PC-3 (cell line): ENCODE results near the gene MAMDC4. TPM values are rescaled to one million over a fixed set of nuclear protein-coding genes. Genes with fewer than 3 reads are reported as not detected.

Experiments used
- ATAC-seq: fragments of 200-7000 bp; cut with Tn5 transposase; 2 replicates; pipeline ENCODE4 v1.9.1; 2020; ENCODE audit warnings: mild to moderate bottlenecking, moderate library complexity
- BruUV-seq: library from RNA; stranded (reverse); fragments of 400-500 nt; replicated peaks from 2 replicates; lab custom pipeline; 2021; lab: Mats Ljungman, UMichigan
- CTCF ChIA-PET: fragments of 300-600 bp; sonication (Branson Sonifier 250); formaldehyde crosslinking; loops from one replicate; lab custom pipeline; 2022; ENCODE audit warnings: antibody characterized with exemption; lab: Charles Lee
- POLR2A ChIA-PET: fragments of 300-600 bp; sonication (Branson Sonifier 250); formaldehyde crosslinking; loops from one replicate; lab custom pipeline; 2022; ENCODE audit warnings: antibody characterized with exemption; ENCODE audit not compliant: unreplicated experiment; lab: Charles Lee
- DNase-seq: peaks from one replicate; pipeline ENCODE4 v3.0.0-alpha.2; 2015
- H2AFZ ChIP-seq: fragments of 300-600 bp; sonication (generic); 2 replicates; pipeline ENCODE4 v1.6.0; 2016; ENCODE audit warnings: antibody characterized with exemption, low read length
- H3F3A ChIP-seq: fragments of 300-600 bp; sonication (generic); one replicate; pipeline ENCODE4 v1.6.0; 2017; ENCODE audit warnings: antibody characterized with exemption, low read length, control low read depth, mild to moderate bottlenecking; ENCODE audit not compliant: unreplicated experiment
- H3K27ac ChIP-seq: fragments of 300-600 bp; sonication (generic); 2 replicates; pipeline ENCODE4 v1.5.1; 2016; ENCODE audit warnings: mild to moderate bottlenecking, low read length
- H3K27me3 ChIP-seq: fragments of 300-600 bp; sonication (generic); 2 replicates; pipeline ENCODE4 v1.6.1; 2016; ENCODE audit warnings: low read length, mixed read lengths
- H3K36me3 ChIP-seq: fragments of 300-600 bp; sonication (generic); 2 replicates; pipeline ENCODE4 v1.6.1; 2016; ENCODE audit warnings: low read depth, mixed run types, low read length, mixed read lengths
- H3K4me1 ChIP-seq: fragments of 300-600 bp; sonication (generic); 2 replicates; pipeline ENCODE4 v1.5.1; 2016; ENCODE audit warnings: low read length; ENCODE audit not compliant: insufficient read depth
- H3K4me2 ChIP-seq: fragments of 300-600 bp; sonication (generic); 2 replicates; pipeline ENCODE4 v1.6.0; 2016; ENCODE audit warnings: low read length
- H3K4me3 ChIP-seq: fragments of 300-600 bp; sonication (generic); 2 replicates; pipeline ENCODE4 v1.5.1; 2016; ENCODE audit warnings: mild to moderate bottlenecking, low read length, mixed read lengths
- H3K79me2 ChIP-seq: fragments of 300-600 bp; sonication (generic); 2 replicates; pipeline ENCODE4 v1.6.1; 2017; ENCODE audit warnings: low read length, mixed read lengths
- H3K9ac ChIP-seq: fragments of 300-600 bp; sonication (generic); 2 replicates; pipeline ENCODE4 v1.6.0; 2016; ENCODE audit warnings: mild to moderate bottlenecking, low read length
- H3K9me2 ChIP-seq: fragments of 300-600 bp; sonication (generic); replicated peaks from 2 replicates; pipeline ENCODE4 v1.6.1; 2016; ENCODE audit warnings: mixed run types, low read length, mixed read lengths
- H3K9me3 ChIP-seq: fragments of 300-600 bp; sonication (generic); 2 replicates; pipeline ENCODE4 v1.6.1; 2016; ENCODE audit warnings: low read length, mixed read lengths
- H4K20me1 ChIP-seq: fragments of 300-600 bp; sonication (generic); 2 replicates; pipeline ENCODE4 v1.6.1; 2016; ENCODE audit warnings: low read length, mixed read lengths
- EZH2 ChIP-seq: fragments of 300-600 bp; sonication (generic); IDR thresholded peaks from one replicate; pipeline ENCODE4 v1.6.1; 2017; ENCODE audit warnings: antibody characterized with exemption, mild to moderate bottlenecking, low read length; ENCODE audit not compliant: unreplicated experiment
- EZH2phosphoT487 ChIP-seq: fragments of 300-600 bp; sonication (generic); IDR thresholded peaks from 2 replicates; pipeline ENCODE4 v1.6.1; 2018; ENCODE audit warnings: mild to moderate bottlenecking, antibody characterized with exemption, low read length, borderline replicate concordance
- intact Hi-C: fragments of 100-400 bp; cut with micrococcal nuclease; formaldehyde crosslinking; loops from 2 replicates; pipeline ENCODE4 v1.9.0; 2023
- total RNA-seq: library from RNA; depleted of rRNA; stranded (reverse); fragments of >200 nt; gene quantifications from 2 replicates; pipeline ENCODE4 v1.2.3, GENCODE V29; 2014
- TF ChIP-seq, protein P1 (sequence below): fragments of 300-600 bp; sonication (generic); conservative IDR thresholded peaks from 2 replicates; pipeline ENCODE4 v1.5.1; 2017; ENCODE audit warnings: antibody characterized with exemption, low read depth, mild to moderate bottlenecking, low read length

Gene MAMDC4
- total RNA-seq, 1 experiment from 2014 or later: 3.0 TPM

DNA sequence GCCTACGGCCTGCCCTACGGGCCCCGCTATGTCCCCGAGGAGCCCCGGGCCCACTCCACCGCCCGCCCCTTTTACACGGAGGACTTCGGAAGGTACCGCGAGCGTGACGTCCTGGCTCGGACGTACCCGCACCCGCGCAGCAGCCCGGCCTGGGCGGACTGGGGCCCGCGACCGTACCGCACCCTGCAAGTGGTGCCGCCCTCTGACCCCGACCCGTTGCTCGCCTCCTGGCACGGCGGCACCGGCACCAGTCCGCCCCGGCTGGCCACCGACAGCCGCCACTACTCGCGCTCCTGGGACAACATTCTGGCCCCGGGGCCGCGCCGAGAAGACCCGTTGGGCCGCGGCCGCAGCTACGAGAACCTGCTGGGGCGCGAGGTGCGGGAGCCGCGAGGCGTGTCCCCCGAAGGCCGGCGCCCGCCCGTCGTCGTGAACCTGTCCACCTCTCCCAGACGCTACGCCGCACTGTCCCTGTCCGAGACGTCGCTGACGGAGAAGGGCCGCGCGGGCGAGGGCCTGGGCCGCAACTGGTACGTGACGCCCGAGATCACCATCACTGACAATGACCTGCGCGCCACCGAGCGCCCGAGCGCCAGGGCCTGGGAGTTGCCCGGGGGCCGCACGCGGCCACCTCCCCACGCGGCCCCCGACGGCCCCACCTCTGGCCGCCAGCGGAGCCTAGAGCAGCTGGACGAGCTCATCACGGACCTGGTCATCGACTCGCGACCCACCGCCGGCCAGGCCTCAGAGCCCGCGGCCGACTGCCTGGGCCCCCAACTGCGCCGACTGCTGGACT, 6.5 kb upstream of the MAMDC4 start:
- ChIA-PET POLR2A (no interaction called here), CTCF (no interaction called here)
- H4K20me1 ChIP-seq: no peaks in the 10 kb centered on the region
- no peak for TF ChIP-seq EZH2phosphoT487
- TF ChIP-seq, protein P1, sequence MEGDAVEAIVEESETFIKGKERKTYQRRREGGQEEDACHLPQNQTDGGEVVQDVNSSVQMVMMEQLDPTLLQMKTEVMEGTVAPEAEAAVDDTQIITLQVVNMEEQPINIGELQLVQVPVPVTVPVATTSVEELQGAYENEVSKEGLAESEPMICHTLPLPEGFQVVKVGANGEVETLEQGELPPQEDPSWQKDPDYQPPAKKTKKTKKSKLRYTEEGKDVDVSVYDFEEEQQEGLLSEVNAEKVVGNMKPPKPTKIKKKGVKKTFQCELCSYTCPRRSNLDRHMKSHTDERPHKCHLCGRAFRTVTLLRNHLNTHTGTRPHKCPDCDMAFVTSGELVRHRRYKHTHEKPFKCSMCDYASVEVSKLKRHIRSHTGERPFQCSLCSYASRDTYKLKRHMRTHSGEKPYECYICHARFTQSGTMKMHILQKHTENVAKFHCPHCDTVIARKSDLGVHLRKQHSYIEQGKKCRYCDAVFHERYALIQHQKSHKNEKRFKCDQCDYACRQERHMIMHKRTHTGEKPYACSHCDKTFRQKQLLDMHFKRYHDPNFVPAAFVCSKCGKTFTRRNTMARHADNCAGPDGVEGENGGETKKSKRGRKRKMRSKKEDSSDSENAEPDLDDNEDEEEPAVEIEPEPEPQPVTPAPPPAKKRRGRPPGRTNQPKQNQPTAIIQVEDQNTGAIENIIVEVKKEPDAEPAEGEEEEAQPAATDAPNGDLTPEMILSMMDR: no peak
- no peaks in the 10 kb centered on the region for H3K79me2 ChIP-seq
- H3K27ac ChIP-seq: no peak overlapping the region
- no TSS peak for BruUV-seq
- H3K9me2 ChIP-seq: no peaks in the 10 kb centered on the region
- intact Hi-C loops: loop anchor here (10.0 kb wide), 1 partner anchor 149 kb away; the partner anchor contains the start of genes CLIC3 and PAXX
- H3K4me1 ChIP-seq: peaks cover 18% of the 10 kb centered on the region
- no peak overlapping the region for H2AFZ ChIP-seq
- no peaks in the 10 kb centered on the region for H3K36me3 ChIP-seq
- H3K27me3 ChIP-seq: no peaks in the 10 kb centered on the region
- no peak overlapping the region for H3K9ac ChIP-seq
- H3F3A ChIP-seq: no peaks in the 10 kb centered on the region
- H3K9me3 ChIP-seq: no peaks in the 10 kb centered on the region
- ATAC-seq (no peak), DNase-seq (no peak)
- no peak overlapping the region for H3K4me3 ChIP-seq
- no peak overlapping the region for H3K4me2 ChIP-seq

DNA sequence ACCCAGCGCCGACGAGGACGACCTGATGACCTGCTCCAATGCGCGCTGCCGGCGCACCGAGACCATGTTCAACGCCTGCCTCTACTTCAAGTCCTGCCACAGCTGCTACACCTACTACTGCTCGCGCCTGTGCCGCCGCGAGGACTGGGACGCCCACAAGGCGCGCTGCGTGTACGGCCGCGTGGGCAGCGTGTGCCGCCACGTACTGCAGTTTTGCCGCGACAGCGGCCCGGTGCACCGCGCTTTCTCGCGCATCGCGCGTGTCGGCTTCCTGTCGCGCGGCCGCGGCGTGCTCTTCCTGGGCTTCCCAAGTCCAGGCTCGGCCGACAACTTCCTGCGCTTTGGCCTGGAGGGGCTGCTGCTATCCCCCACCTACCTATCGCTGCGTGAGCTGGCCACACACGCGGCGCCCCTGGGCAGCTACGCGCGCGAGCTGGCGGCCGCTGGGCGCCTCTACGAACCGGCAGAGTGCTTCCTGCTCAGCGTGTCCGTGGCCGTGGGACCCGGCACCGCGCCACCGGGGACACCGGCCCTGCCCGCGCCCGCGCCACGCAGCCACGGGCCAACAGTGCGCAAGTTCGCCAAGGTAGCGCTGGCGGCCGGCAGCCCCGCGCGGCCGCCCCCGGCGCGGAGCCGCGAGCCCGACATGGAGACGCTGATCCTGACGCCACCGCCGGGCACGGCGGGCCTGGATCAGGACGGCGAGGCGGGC, 5.6 kb upstream of the MAMDC4 start:
- Histone ChIP-seq H3K9ac (no peak overlapping the region), H3K79me2 (no peaks in the 10 kb centered on the region), H3K27me3 (no peaks in the 10 kb centered on the region), H2AFZ (no peak overlapping the region), H4K20me1 (no peaks in the 10 kb centered on the region), H3K9me3 (no peaks in the 10 kb centered on the region), H3K4me2 (no peak overlapping the region), H3F3A (no peaks in the 10 kb centered on the region), H3K4me1 (peaks cover 12% of the 10 kb centered on the region), H3K9me2 (no peaks in the 10 kb centered on the region), H3K36me3 (no peaks in the 10 kb centered on the region), H3K27ac (no peak overlapping the region), H3K4me3 (no peak overlapping the region)
- no peak for DNase-seq
- intact Hi-C loops: loop anchor here (10.0 kb wide), 1 partner anchor 148 kb away; the partner anchor contains the start of genes CLIC3 and PAXX
- POLR2A ChIA-PET: no interaction called here
- CTCF ChIA-PET: interaction anchor here (0.6 kb wide), 1 partner anchor 16 kb away, joined by 3 read pairs; no protein-coding TSS in a partner anchor
- TF ChIP-seq EZH2 (no peak), EZH2phosphoT487 (no peak)
- TF ChIP-seq, protein P1: no peak
- no peak for ATAC-seq
- BruUV-seq: no TSS peak
